Hippocampal formation (tissue), 2 donors: Measurements from ENCODE around the gene CCDC196.
A peak's percentile ranks its signal among the peaks of the same experiment; 100 is the strongest.
"Not testable (repeated sequence)": the region's sequence is repeated elsewhere in the genome, so short reads cannot be mapped to it uniquely, and the experiment has no call there.

Experiments used
- DNase-seq, 2 donors: peaks; one replicate each; lab custom pipeline; 2025; lab: John Stamatoyannopoulos, UW

The CCDC196 gene

DNA sequence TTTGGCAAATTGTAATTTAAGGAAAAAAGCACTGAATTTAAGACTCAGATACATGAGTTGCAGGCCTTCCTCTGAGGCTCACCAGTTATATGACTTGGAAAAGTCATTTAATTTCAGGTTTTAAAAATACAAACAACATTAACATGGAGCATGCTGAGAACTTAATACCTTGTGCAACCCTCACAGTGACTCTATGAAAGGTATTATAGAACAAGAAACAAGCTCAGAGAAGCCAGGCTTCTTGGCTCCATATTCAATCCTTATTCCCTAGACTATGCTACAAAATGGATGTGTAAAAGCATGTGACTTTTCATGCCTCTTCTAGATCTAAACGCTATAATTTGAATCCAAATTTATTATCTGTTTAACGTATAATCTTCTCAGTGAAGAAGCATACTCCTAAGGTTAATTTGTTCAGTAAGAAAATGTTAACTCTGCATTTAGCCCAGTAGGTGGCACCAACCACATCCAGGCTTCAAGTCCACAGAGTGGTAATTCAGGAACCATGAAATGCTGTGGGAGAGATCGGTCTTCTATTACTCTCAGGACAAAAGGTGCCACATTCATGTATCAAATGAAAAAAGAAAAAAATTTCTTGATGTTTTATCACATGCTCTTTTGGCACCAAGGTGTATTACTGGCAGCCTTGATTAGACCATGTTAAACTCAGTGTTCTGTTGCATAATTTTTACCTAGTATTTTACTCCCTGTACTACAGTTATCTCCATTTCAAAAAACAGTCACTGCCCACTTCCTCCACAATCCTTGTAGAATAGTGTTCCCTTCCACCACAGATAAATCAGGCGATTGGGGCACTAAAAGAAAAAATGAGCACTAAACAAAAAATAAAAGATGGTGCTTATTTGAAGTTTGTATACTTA lies 9.3 kb downstream of the CCDC196 start:
- DNase-seq = peak; percentile 11 to 83

GRCh38 chr14:66496188-66496807 lies 10.1 kb downstream of the CCDC196 start:
- DNase-seq = no peak

DNA sequence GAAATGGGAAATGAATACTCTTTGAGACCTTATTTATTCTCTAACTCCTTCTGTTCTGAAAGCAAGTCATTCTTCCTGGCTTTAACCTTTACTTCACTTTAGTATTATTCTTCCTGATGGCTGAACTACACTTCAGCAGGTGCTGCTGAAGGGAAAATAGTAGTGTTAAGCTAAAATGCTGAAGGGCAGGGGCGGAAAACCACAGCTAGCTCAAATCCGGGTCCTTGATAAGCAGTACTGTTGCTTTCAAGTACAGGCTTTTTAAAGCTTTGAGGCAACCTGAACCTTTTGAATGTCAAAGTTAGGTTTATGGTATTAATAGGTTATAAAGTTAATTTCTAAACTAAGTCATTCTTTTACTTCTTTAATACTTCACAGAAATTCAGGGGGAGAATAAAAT lies 10.7 kb downstream of the CCDC196 start:
- no peak for DNase-seq

DNA sequence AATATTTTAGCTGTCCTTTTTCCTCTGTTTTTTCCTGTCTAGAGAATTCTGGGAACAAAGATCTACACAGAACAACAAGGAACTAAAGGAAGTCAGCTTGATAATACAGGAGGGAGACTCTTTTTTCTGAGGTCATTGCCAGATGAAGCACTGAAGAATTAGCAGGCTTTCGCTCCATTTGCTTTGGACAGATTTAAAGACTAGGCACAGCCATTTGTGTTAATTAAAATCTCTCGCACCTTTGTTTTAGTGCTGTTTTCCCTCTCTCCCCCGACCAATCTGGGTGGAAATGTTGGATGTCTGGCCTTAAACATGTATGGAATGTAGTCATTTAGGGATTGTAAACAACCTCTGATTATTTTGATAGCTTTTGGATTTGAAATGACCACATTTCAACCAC lies 12.1 kb downstream of the CCDC196 start:
- DNase-seq = no peak

- no peak for DNase-seq
These were observed 15.4 kb downstream of the CCDC196 start for GRCh38 chr14:66501592-66501991.

DNA sequence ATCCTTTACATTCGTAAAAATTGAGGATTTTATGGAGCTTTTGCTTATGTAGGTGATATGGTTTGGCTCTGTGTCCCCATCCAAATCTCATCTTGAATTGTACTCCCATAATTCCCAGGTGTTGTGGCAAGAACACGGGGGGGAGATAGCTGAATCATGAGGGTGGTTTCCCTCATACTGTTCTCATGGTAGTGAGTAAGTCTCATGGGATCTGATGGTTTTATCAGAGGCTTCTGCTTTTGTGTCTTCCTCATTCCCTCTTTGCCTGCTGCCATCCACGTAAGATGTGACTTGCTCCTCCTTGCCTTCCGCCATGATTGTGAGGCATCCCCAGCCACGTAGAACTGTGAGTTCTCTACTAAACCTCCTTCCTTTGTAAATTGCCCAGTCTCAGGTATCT lies 16.7 kb downstream of the CCDC196 start:
- not testable (repeated sequence) for DNase-seq

DNA sequence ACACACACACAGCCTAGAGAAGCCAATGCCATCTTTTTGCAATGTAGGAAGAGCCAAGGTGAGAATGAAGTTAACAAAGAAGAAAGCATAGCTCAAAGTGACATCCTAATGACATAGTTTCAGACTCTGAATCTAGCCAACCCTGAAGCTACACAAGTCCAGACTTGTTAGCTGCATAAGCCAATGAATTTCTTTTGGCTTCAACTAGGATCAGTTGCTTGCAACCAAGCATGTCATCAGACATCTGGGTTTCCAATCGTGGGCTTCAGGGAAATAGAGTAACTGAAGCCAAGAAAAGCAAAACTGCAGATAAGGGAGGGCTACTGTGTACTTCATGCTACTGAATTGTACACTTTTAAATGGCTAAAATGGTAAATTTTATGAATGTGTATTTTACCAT lies 17.4 kb downstream of the CCDC196 start:
- DNase-seq = no peak

DNA sequence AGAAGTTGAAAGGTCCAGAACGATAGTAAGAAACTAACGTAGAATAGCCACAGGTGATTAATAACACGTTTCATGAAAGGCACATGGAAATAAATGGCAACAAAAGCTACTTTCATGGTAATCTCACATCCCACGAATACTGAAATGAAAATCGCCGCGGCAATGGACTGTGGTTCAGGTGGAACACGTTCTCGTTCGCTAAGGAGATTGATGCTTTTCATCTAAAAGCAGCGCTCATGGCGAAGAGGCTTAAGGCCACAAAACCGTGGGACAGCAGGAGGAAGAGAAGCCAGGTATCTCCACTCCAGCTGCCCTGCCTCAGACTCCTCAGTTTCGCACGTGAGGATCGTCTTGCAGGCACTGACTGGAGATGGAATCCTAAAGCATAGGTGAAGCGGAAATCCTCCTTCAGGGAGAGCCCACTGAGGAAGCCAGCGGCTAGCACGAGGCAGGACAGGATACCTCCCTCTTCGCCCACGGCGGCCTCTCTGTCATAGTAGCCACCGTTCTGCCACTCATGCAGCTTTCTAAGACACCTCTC lies 21.1 kb downstream of the CCDC196 start:
- peak in 1 of 2 donors; percentile 29 for DNase-seq

DNA sequence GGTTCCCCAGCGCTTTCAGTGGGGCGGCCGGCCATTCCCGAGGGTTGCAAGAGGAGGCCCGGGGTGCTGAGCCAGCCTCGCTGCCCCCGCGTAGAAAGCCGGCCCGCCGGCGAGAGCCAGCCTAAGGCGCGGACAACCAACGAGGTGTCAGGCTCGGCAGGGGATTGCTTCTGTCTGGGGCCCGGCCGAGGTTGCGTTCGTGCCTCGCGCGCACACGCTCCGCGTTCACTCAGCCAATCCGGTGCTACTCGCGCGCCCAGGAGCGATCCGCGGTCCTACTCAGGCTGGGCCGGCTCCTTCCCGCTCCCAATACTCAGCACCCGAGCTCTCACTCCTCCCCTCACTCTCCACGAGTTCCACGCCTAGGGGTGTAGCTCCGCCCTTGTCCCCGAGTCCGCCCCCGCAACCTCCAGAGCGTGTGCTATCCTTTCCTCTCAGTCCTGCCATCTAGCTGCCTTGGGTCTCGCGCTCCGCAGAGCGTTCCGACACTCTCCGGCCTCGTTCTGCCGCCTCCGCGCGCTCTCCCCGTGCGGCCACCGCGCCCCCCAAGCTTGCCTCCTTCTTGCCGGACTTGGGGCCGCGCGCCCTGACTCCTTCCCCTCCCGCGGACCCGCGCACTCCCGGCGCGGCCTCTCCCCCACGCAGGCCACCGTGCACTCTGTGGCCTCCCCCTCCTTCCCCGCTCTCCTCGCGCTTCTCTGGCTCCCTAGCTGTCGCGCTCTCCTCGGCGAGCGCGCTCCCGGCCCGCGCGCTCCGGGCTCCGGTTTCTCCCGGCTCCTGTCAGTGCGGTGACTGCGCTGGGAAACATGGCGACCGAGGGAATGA lies 21.8 kb downstream of the CCDC196 start, which contains the start of gene GPHN:
Gene GPHN (plus strand): TSS at position 426 of the 825 bp plus-strand sequence.
- peak; percentile 94 to 96 for DNase-seq

GRCh38 chr14:66508547-66508845 lies 22.3 kb downstream of the CCDC196 start:
- no peak for DNase-seq

GRCh38 chr14:66508846-66509621 lies 22.9 kb downstream of the CCDC196 start:
- peak in 1 of 2 donors; percentile 22 for DNase-seq

DNA sequence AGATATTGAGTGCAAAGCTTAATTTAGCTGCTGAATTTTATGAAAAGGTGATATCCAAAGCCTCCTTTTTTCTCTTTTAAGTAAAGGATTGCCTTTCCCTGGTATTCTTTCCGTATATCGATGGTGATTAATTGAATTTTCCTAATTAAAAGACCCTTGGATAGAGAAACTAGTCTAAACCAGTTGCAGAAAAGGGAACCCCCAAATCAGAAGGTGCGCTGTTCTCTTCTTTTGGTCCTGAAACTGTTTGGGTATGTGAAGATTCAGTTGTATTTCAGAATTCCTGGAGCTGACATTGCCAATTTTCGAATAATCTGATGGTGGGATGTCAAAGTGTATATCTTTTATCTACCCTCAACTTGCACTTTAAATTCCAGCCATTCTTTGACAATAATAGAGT lies 23.7 kb downstream of the CCDC196 start:
- DNase-seq = no peak

GRCh38 chr14:66511849-66512248 lies 25.7 kb downstream of the CCDC196 start:
- no peak for DNase-seq

DNA sequence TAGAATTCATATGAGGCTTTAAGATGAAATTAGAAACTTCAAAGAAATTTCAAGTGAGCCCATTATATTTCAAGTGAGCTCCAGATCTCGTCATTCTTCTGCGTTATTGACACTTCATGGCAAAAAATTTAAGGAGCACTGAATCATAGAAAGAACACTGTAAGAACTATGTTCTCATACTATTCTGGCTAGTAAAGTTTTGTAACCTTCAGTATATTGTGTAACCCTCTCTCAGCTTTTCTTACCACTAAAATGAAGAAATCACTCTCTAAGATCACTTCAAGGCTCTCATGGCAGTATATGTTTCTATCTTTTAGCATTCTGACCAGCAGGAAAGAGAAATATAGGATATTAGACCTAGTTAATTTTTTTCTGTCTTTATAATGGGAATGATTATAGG lies 28.0 kb downstream of the CCDC196 start:
- no peak for DNase-seq

- DNase-seq = no peak
These were observed 44.4 kb downstream of the CCDC196 start for GRCh38 chr14:66530526-66530925.

- no peak for DNase-seq
These were observed 52.9 kb downstream of the CCDC196 start for GRCh38 chr14:66539034-66539433.

DNA sequence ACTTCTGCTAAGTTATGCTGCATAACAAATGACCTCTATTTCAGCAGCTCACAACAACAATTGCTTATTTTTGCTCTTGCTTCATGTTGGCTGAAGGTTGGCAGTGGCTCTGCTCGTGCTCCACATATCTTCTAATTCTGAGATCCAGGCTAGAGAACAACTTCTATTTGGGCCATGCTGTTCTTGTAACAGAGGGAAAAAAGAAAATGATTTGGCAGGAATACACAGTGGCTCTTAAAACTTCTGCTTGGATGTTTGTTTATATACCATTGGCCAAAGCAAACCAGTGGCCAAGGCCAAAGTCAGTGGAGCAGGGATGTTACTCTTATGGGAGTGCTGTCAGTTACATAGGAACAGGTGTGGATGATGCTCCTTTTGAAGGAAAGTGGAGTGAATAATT lies 53.9 kb downstream of the CCDC196 start:
- DNase-seq = peak in 1 of 2 donors; percentile 30

DNA sequence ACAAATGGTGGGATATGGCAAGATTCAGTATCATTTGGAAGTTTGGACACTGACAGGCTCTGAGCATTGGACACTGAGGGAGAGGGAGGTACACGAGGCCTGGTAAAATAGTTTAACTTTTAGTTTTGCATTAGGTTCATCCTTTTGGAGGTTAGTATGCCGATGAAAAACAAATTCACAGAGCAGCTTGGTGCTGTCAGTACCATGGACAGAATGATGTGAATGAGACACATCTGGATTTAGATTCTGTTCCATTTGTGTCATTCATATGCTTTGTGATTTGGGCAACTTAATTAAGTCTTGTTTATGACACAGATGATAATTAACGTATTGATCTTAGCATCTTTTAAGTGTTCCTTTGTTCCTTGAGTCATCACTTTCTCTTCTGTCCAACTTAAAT lies 55.5 kb downstream of the CCDC196 start:
- no peak for DNase-seq

- DNase-seq = no peak
These were observed 57.8 kb downstream of the CCDC196 start for GRCh38 chr14:66543996-66544395.

DNA sequence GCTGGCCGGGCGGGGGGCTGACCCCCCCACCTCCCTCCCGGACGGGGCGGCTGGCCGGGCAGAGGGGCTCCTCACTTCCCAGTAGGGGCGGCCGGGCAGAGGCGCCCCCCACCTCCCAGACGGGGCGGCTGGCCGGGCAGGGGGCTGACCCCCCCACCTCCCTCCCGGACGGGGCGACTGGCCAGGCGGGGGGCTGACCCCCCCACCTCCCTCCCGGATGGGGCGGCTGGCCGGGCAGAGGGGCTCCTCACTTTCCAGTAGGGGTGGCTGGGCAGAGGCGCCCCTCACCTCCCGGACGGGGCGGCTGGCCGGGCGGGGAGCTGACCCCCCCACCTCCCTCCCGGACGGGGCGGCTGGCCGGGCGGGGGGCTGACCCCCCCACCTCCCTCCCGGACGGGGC lies 59.0 kb downstream of the CCDC196 start:
- not testable (repeated sequence) for DNase-seq

DNA sequence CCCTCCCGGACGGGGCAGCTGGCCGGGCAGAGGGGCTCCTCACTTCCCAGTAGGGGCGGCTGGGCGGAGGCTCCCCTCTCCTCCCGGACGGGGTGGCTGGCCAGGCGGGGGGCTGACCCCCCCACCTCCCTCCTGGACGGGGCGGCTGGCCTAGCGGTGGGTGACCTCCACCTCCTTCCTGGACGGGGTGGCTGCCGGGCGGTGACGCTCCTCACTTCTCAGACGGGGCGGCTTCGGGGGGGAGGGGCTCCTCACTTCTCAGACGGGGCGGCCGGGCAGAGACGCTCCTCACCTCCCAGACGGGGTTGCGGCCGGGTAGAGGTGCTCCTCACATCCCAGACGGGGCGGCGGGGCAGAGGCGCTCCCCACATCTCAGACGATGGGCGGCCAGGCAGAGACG lies 59.6 kb downstream of the CCDC196 start:
- not testable (repeated sequence) for DNase-seq
